Activated CD4-positive, alpha-beta T cell treated with anti-CD3 and anti-CD28 coated beads for 4 hours (primary cell): ENCODE measurements around the gene AKR1A1.
"Not testable (repeated sequence)": the region's sequence is repeated elsewhere in the genome, so short reads cannot be mapped to it uniquely, and the experiment has no call there.

Experiments
- DNase-seq, 2 donors: peaks; one replicate each; pipeline ENCODE4 v3.0.0-alpha.2; 2020

The AKR1A1 gene

DNA sequence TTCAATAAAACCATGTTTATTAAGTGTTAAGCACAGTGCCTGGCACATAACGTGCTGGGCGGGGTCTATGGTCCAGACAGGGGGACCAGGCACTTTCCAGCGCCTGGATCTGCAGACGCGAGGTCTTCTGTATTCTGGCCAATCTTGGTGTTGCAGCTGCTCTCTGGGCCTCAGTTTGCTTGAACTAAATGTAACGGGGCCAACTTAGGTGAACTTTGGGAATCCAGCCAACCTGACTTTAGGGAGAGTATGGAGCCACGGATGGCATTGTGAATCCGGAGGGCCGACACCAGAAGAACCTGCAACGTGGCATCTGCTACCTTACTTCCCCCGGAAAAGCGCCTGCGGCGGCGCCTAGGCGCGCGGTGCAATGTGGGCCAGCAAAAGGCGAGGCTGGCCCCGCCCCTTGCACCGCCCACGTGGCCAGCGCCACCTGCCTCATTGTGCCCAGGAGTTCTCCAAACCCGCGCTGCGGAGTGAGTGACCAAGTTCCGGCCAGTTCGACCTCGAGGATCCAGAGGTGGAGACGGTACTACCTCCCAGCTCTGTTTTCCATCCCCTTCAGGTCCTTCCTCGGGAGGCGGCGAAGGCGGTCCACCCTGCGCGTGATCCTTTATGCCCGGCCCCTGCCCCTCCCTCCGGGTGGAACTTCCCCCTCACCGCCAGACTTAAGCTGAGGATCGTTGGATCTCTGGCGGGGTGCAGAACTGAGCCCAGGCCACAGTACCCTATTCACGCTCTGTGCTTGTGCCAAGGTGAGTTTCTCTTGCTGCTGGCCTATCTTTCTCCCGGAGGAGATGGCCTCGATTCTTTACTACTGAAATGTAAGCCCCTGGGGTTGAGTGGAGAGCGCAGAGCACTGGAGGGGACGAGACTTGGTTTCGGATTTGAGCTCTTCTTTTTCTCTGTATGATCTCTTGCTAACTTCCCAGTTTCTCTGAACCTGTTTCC is at the start of gene AKR1A1:
Gene AKR1A1, plus strand, starts transcription at position 426 of the 951 bp plus-strand sequence. CDS start 10,969 bp downstream, outside the sequence.
- DNase-seq, result peak; percentile 86 to 87

DNA sequence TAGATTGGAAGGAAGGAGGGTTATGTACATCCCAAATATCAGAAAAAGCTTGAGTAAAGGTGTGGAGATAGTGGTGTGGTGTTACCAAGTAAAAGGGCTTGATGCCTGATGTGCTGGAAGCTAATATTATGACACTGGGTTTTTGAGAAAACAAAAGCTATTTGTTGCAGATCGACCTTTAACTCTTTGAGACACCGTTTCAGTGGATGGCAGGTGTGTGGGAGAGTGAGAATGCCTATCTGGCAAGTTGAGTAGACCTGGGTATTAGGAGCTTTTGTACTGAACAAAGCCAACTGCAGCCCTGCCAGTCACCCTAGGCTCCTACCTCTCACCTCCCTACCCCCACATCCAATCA is 49.1 kb upstream of the AKR1A1 start:
- no peak for DNase-seq

DNA sequence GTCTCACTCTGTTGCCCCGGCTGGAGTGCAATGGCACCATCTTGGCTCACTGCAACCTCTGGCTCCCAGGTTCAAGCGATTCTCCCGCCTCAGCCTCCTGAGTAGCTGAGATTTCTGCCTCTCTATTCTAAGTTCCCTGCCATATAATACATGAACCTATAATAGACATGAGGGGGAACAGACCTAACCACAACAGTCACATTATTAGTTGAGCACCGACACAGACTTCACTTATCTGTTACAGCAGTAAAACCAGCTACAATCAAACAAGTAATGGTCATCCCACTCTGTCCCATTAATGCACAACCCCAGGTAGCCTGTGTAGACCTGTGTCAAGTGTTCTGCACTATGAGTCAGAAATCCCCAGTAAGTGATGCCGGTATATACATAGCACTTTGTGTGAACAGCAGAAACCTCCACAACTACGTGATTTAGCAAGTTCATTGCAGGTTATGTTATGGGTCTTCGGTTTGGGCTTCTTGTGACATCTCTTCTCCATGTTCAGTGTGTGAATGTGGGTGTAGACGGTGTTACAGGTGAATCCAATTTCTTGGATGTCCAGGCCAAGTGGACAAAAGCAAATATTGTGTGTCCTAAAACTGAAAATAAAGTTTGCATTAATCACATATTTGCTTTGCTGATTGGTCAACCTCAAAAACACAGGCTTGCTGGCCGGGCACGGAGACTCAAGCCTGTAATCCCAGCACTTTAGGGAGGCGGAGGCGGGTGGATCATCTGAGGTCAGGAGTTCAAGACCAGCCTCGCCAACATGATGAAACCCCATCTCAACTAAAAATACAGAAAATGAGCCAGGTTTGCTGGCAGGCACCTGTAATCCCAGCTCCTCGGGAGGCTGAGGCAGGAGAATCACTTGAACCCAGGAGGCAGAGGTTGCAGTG is 46.9 kb upstream of the AKR1A1 start:
- no peak for DNase-seq

DNA sequence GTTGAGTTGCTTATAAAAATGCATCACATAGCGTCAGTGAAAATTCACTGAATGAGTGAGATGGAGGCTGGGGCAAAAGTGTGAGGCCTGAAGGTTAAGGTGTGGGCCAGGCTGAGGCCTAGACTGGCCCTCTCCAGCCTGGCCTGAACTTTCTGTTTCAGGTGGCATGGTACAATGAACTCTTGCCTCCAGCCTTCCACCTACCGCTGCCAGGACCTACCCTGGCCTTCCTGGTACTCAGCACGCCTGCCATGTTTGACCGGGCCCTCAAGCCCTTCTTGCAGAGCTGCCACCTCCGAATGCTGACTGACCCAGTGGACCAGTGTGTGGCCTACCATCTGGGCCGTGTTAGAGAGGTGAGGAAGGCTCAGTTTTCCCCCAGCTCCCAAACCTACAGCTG is 43.4 kb upstream of the AKR1A1 start:
- no peak for DNase-seq

DNA sequence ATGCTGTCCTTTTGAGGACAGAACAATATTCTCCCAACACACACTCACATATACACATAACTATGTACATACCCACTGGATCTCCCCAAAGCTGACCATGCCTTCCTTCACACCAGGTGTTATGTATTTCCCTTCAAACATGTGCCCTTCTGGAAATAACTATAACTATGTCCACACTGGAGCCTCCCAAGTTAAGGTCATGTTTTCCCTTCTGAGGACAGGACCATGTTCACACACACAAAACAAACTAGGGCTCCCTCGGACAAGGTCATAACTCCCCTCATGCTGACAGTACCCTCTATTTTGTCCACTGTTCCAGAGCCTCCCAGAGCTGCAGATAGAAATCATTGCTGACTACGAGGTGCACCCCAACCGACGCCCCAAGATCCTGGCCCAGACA is 42.7 kb upstream of the AKR1A1 start:
- DNase-seq, result no peak

DNA sequence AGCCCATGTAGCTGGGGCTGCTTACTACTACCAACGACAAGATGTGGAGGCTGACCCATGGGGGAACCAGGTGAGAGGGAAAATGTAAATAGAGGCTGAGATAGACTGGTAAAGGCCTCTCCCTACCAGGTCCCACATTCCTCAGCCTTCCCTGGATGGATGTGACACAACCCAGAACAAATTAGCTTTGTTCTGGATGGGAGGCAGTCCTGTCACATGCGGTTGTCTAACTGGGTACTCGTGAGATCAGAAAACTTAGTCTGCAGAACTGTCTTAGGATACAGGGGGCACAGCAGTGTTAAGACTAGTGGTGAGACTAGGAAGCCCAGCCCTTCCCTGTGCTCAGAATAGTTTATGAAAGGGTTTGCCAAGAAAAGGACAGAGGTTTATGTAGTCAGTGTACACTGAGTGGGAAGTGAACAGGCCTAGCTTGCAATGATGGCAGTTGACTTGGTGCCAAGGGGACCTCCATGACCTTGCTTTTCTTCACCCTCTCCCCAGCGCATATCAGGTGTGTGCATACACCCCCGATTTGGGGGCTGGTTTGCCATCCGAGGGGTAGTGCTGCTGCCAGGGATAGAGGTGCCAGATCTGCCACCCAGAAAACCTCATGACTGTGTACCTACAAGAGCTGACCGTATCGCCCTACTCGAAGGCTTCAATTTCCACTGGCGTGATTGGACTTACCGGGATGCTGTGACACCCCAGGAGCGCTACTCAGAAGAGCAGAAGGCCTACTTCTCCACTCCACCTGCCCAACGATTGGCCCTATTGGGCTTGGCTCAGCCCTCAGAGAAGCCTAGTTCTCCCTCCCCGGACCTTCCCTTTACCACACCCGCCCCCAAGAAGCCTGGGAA is 42.1 kb upstream of the AKR1A1 start:
- no peak for DNase-seq

DNA sequence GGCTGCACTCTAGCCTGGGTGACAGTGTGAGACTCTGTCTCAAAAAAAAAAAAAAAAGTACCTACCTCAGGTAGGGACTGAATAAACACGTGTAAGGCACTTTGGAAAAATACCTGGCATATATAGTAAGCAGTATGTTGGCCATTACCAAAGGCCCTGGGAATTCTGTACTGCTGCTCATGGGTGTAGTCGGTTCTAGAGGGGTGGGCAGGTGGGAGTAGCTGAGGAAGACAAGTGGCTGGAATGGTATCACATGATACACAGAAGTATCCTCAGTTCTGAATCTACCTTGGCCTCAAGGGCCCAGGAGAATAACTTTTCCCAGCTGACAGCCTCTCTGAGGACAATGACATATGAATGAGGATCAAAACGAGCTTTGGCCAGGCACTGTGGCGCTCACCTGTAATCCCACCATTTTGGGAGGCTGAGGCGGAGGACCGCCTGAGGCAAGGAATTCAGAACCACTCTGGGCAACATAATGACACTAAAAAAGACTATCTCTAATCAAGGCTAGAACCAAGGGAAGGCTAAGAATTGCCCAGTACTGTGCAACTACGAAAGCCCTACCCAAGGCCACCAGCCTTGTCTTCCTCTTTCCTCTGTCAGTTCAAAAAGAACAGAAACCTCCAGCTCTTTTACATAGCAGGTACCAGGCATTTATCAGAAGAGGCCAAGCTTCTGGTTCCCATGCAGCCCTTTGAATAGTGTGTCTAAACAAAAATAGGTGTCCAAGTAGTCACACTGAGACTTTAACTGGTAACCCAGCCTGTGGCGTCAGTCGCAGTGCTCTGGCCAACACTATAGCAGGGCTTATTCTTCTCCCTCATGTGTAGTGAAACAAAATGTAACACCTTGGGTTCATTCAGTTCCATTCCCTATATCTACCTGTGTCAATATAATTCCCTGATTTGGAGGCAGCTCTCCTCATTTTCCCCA is 40.3 kb upstream of the AKR1A1 start:
- no peak for DNase-seq

DNA sequence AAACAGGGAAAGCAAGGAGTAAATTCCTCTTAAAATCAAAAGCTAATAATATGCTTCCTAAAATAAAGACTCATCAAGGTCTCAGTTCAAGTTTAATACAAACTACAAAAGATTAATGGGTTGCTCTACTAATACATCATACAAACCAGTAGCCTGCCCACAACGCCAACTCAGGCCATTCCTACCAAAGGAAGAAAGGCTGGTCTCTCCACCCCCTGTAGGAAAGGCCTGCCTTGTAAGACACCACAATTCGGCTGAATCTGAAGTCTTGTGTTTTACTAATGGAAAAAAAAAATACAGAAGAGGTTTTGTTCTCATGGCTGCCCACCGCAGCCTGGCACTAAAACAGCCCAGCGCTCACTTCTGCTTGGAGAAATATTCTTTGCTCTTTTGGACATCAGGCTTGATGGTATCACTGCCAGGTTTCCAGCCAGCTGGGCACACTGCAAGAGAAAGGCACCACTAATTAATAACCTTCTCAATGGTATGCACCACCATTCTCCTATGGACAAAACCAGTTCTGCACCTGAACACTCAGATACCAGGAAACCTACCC is 39.6 kb upstream of the AKR1A1 start:
- no peak for DNase-seq

DNA sequence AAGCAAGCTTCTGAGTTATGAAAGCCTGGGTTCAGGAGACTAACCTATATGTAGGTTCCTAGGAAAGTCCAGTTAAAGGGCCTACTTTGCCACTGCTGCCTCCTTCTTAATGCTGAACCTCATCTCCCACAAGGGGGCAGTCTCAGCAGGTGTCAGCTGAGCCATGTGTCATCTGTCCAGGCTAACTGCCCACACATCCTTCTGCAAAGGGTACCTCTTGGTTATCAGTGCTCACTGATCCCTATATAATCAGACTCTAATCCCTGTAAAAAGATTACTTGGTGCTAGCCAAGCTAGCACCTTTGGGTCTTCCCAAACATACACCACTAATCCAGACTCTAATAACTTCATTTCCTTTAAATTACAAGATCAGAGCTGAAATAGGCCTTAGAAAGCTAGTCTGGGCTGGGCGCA is 38.0 kb upstream of the AKR1A1 start:
- peak; percentile 54 to 61 for DNase-seq

DNA sequence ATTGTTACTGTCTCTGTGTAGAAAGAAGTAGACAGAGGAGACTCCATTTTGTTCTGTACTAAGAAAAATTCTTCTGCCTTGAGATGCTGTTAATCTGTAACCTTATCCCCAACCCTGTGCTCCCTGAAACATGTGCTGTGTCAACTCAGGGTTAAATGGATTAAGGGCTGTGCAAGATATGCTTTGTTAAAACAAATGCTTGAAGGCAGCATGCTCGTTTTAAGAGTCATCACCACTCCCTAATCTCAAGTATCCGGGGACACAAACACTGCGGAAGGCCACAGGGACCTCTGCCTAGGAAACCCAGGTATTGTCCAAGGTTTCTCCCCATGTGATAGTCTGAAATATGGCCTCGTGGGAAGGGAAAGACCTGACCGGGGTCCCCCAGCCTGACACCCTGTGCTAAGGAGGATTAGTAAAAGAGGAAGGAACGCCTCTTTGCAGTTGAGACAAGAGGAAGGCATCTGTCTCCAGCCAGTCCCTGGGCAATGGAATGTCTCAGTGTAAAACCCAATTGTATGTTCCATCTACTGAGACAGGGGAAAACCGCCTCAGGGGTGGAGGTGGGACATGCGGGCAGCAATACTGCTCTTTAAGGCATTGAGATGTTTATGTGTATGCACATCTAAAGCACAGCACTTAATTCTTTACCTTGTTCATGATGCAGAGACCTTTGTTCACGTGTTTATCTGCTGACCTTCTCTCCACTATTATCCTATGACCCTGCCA is 36.9 kb upstream of the AKR1A1 start:
- DNase-seq, result not testable (repeated sequence)

DNA sequence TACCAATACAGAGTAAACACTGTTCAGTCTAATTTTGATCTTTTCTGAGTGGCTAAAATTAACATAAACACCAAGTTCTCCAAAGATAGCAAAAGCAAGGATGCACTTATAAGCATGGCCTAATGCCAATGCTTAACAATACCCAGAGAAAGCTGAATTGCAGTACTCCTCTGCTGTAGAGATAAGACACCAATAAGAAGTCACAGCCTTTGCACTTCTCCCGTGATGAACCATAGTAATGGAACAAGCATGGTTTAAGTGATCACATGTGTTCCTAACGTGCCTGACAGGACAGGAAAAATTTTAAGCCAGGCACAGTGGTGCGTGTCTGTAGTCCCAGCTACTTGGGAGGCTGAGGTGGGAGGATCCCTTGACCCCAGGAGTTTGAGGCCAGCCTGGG is 34.6 kb upstream of the AKR1A1 start:
- no peak for DNase-seq

DNA sequence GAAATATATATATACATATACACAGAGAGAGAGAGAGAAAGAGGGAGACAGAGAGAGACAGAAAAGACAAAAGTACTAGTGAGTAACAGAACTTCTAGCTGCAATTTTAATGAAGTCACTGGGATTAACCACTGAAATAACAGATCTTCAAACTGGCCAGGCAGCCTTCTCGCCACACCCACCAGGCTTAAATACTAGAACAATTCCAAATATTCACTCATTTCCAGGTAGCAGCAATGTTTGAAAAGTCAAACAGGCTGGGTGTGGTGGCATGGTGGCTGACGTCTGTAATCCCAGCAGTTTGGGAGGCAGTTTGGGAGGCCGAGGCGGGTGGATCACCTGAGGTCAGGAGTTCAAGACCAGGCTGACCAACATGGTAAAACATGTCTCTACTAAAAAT is 34.2 kb upstream of the AKR1A1 start:
- DNase-seq, result no peak

DNA sequence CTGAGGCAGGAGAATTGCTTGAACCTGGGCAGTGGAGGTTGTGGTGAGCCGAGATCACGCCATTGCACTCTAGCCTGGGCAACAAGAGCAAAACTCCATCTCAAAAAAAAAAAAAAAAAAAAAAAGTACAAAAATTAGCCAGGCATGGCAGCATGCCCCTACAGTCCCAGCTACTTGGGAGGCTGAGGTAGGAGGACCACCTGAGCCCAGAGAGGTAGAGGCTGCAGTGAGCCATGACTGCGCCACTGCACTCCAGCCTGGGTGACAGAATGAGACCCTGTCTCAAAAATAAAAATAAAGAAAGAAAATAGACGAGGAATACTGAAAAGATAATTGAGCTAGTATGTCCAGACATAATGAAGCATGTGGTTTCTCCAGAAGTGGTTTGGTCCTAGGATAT is 32.3 kb upstream of the AKR1A1 start:
- not testable (repeated sequence) for DNase-seq

DNA sequence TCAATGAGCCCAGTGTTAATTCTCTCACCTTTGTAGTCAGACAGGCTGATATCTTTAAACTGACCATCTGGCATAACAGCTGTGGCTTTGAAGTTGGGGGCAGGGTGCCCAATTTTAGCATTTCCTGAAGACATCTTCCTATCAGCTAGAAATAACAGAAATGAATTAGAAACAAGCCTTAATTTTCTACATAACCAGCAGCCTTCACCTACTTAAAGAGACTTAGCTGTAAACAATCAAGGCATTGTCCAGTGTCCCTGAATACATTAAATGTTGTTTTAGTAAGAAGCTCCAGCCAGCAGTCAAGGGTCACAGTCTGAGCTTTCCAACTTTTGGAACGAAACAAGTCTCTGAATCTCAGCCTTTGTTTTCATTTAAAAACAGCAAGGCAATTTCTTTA is 31.7 kb upstream of the AKR1A1 start:
- DNase-seq, result no peak

DNA sequence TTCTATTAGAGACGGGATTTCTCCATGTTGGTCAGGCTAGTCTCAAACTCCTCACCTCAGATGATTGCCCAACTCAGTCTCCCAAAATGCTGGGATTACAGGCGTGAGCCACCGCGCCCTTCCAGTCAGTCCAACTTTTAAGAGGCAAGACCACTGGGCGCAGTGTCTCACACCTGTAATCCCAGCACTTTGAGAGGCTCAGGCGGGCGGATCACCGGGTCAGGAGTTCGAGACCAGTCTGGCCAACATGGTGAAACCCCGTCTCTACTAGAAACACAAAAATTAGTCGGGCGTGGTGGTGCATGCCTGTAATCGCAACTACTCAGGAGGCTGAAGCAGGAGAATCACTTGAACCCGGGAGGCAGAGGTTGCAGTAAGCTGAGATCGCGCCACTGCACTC is 30.9 kb upstream of the AKR1A1 start:
- DNase-seq, result not testable (repeated sequence)

DNA sequence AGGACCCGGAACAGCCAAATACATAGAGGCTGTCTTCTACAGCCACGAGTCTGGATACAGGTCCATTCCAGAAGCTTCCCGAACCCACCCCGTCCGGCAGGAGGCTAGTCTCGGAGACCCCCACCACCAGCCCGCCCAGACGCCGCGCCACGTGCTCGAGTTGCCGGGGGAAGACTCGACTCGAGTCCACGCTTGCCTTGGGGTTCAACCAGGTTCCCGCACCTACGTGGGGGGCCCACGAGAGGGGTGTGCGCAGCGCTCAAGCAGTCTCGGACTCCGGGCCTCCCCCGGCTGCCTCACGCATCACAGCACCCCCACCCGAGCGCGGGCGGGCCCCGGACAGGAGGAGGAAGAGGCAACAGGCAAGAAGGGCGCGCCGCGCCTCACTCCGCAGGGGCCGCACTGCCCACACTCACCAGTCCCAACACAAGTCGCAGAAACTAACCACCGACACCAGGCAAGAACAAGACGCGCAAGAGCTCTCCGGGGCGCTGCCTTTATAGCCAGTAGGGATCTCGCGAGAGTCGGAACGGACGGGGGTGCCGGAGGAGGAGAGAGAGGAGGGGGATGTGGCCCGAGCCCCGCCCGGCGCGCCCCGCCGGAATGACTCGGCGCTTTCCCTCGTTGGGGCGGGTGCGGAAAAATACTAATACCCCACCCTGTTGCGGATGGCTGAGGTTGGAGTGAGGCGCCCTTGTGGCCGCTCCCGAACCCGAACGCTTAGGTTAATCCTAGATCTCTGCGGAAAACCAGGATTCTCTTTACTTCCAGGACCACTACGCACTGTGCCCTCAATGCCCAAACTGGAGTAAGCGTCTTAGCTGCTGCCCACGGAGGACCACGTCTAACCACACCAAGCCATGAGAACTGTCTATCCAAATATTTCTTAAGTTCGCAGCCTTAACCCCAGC is 29.0 kb upstream of the AKR1A1 start, which contains the start of gene PRDX1:
Gene PRDX1, minus strand, starts transcription at position 472 of the 911 bp plus-strand sequence. CDS start 2,841 bp downstream, outside the sequence.
- peak; percentile 95 to 99 for DNase-seq

DNA sequence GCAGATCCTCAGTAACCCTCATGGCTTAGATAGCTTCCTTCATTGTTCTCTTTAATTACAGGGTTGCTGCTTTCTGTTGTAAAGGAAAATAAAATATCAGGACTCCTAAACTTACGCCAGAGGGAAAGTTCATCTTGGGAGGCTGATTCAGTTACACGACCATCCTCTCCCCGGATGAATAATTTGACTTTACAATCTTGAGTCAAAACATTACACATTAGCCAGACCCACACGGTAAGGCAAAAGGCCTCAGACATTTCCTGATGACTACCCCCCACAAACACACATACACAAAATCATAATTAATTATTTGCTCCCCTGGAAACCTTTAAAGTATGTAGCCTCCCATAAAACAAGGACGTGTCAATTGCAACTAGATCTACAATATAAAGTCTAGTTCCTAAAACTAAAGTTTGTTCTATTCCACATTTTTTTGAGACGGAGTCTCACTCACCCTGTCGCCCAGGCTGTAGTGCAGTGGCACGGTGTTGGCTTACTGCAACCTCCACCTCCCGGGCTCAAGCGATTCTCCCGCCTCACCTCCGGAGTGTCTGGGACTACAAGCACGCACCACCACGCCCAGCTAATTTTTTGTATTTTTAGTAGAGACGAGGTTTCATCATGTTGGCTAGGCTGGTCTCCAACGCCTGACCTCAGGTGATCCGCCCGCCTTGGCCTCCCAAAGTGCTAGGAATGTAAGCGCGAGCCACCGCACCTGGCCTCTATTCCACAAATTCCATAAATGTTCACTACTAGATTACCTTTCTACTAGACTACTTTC is 28.1 kb upstream of the AKR1A1 start:
- no peak for DNase-seq

DNA sequence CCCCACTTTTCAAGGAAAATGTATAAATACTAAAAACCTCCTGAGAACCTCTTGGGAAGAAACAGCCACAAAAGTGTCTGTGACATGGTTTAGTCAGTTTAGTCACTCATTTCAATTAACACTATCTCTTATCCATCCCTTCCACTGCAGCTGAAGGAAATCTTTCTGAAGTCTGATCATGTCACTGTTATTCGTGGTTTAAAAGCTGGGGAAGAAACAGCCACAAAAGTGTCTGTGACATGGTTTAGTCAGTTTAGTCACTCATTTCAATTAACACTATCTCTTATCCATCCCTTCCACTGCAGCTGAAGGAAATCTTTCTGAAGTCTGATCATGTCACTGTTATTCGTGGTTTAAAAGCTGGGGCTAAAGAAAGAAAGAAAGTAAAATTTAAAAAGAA is 27.1 kb upstream of the AKR1A1 start:
- not testable (repeated sequence) for DNase-seq
